Thoracic aorta (tissue), 2 donors: ENCODE data around the gene MOGAT1. TPM values are rescaled to one million over a fixed set of nuclear protein-coding genes. Genes with fewer than 3 reads are reported as not detected.

ENCODE experiments used
- ATAC-seq: fragments of 150-250 bp; one replicate; pipeline ENCODE4 v1.8.0; 2017; ENCODE audit warnings: low read depth; ENCODE audit not compliant: insufficient number of reproducible peaks, low FRiP score
- DNase-seq: peaks from one replicate; pipeline ENCODE4 v3.0.0-alpha.2; 2020; ENCODE audit warnings: low spot score
- H3K27ac ChIP-seq, 2 donors: fragments of 200-600 bp; sonication (generic); 1 replicate in 1 of 2; 2 replicates in 1 of 2; pipeline ENCODE4 v1.5.1; 2016; ENCODE audit warnings: mild to moderate bottlenecking in 2 of 2, moderate library complexity in 2 of 2
- H3K27me3 ChIP-seq: fragments of 200-600 bp; sonication (generic); replicated peaks from 2 replicates; pipeline ENCODE4 v1.6.0; 2016; ENCODE audit warnings: mild to moderate bottlenecking; ENCODE audit not compliant: insufficient read depth
- H3K36me3 ChIP-seq: fragments of 200-600 bp; sonication (generic); one replicate; pipeline ENCODE4 v1.5.1; 2016
- H3K4me1 ChIP-seq, 2 donors: fragments of 200-600 bp; sonication (generic); 1 replicate in 1 of 2; 2 replicates in 1 of 2; pipeline versions ENCODE4 v1.5.1 to v1.6.0; 2016; ENCODE audit warnings: low read depth in 2 of 2, mild to moderate bottlenecking in 1 of 2; ENCODE audit not compliant: control insufficient read depth in 1 of 2
- H3K4me3 ChIP-seq: fragments of 200-600 bp; sonication (generic); 2 replicates; pipeline ENCODE4 v1.5.1; 2016; ENCODE audit warnings: mild to moderate bottlenecking
- H3K9me3 ChIP-seq: fragments of 200-600 bp; sonication (generic); 2 replicates; pipeline ENCODE4 v1.5.1; 2016
- total RNA-seq, 2 donors: library from RNA; depleted of rRNA; stranded (reverse); fragments of >200 nt; gene quantifications; one replicate each; pipeline versions ENCODE4 v1.1.0 to v1.2.3, GENCODE V29; 2016
- TF ChIP-seq, protein P1 (sequence below): fragments of 200-600 bp; sonication (generic); IDR thresholded peaks from one replicate; pipeline ENCODE4 v1.5.1; 2019; ENCODE audit warnings: antibody characterized with exemption

MOGAT1 gene, protein sequence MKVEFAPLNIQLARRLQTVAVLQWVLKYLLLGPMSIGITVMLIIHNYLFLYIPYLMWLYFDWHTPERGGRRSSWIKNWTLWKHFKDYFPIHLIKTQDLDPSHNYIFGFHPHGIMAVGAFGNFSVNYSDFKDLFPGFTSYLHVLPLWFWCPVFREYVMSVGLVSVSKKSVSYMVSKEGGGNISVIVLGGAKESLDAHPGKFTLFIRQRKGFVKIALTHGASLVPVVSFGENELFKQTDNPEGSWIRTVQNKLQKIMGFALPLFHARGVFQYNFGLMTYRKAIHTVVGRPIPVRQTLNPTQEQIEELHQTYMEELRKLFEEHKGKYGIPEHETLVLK
- not detected for total RNA-seq

DNA sequence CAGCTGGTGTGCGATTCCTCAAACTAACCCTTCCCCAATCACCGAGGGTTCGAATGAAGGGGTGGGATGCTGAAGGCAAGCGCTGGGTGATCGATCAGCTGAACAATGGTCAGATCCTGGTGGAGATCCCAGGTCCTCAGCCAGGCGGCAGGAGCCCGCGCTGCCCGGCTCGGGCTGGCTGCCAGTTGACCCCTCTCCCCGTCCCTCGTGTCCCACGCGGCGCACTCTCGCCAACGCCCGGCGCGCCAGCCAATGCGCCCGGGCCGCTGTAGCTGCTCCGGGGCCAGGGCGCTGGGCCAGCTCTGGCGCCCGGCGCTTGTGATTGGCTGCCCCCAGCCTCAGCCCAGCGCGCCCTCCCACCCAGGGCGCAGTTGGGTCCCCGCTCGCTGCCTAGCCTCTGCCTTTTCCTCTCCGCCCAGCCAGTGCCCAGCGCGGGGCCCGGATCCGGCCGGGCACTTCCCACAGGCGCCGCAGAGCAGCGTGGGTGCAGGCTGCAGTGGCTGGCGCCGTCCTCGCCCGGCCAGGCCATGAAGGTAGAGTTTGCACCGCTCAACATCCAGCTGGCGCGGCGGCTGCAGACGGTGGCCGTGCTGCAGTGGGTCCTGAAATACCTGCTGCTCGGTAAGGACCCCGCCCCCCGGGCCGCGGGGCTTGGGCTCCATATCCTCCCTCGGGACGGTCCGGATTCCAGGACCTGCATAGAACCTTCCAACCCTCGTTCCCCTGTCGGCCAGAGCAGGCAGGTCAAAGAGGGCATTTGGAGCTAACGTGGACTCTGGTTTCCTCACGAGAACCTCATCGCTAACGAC, at the start of gene MOGAT1:
TSS of gene MOGAT1 (plus strand) at position 400 of the 809 bp plus-strand sequence. CDS start at position 528, 128 bp downstream.
- Histone ChIP-seq H3K9me3 (no peaks in the 10 kb centered on the region), H3K4me3 (peak within 1 kb of the TSS; percentile 71), H3K27me3 (no peaks in the 10 kb centered on the region), H3K36me3 (no peaks in the 10 kb centered on the region), H3K27ac (no peak within 1 kb of the TSS), H3K4me1 (peaks cover 0 to 5% of the 10 kb centered on the region in 2 donors)
- no peak for DNase-seq
- ATAC-seq: peak; percentile 24
- TF ChIP-seq, protein P1, sequence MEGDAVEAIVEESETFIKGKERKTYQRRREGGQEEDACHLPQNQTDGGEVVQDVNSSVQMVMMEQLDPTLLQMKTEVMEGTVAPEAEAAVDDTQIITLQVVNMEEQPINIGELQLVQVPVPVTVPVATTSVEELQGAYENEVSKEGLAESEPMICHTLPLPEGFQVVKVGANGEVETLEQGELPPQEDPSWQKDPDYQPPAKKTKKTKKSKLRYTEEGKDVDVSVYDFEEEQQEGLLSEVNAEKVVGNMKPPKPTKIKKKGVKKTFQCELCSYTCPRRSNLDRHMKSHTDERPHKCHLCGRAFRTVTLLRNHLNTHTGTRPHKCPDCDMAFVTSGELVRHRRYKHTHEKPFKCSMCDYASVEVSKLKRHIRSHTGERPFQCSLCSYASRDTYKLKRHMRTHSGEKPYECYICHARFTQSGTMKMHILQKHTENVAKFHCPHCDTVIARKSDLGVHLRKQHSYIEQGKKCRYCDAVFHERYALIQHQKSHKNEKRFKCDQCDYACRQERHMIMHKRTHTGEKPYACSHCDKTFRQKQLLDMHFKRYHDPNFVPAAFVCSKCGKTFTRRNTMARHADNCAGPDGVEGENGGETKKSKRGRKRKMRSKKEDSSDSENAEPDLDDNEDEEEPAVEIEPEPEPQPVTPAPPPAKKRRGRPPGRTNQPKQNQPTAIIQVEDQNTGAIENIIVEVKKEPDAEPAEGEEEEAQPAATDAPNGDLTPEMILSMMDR: peak; percentile 27

DNA sequence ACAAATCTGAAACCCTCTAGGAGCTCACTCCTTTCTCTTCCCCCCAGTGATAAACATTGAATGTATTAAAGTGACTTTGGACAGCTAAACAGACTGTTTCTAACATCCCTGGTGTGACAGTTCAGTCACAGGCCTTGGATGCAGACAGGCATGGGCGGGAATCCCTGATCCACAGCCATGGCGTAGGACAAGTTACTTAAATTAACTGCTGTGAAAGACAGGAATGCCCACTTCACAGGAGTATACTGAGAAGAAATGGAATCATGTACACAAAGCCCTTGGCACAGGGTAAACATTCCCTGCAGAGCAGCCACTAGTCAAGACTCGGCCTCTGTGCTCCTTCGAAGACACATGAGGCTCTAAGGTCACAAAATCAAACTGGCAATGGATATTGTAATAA, 49.6 kb upstream of the MOGAT1 start:
- H3K9me3 ChIP-seq: no peaks in the 10 kb centered on the region
- TF ChIP-seq, protein P1: no peak
- no peak overlapping the region for H3K27ac ChIP-seq
- H3K36me3 ChIP-seq: peaks cover 33% of the 10 kb centered on the region
- DNase-seq (no peak), ATAC-seq (no peak)
- H3K27me3 ChIP-seq: no peaks in the 10 kb centered on the region
- H3K4me3 ChIP-seq: no peak overlapping the region
- no peaks in the 10 kb centered on the region for H3K4me1 ChIP-seq

DNA sequence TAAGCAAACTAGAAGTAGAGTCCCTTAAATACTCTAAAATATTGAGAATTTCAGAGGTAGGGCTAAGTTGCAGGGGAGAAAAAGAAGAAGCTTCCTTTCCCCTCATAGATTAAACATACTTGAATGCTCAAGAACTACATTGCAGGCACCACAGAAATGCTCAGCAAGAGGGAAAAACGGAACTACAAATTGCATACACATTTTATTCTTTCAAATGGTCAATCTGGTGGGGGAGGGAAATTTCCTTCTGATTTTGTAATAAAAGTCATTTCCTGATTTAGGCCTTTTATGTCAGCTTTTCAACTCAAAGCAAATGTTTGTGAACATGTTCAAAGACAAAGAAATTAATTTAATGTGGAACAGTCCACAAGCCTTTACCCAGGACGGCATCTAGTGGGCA, 48.5 kb upstream of the MOGAT1 start:
- peaks cover 33% of the 10 kb centered on the region for H3K36me3 ChIP-seq
- no peak overlapping the region for H3K27ac ChIP-seq
- H3K9me3 ChIP-seq: no peaks in the 10 kb centered on the region
- H3K27me3 ChIP-seq: no peaks in the 10 kb centered on the region
- H3K4me1 ChIP-seq: no peaks in the 10 kb centered on the region
- DNase-seq (no peak), ATAC-seq (no peak)
- H3K4me3 ChIP-seq: no peak overlapping the region
- TF ChIP-seq, protein P1: no peak

DNA sequence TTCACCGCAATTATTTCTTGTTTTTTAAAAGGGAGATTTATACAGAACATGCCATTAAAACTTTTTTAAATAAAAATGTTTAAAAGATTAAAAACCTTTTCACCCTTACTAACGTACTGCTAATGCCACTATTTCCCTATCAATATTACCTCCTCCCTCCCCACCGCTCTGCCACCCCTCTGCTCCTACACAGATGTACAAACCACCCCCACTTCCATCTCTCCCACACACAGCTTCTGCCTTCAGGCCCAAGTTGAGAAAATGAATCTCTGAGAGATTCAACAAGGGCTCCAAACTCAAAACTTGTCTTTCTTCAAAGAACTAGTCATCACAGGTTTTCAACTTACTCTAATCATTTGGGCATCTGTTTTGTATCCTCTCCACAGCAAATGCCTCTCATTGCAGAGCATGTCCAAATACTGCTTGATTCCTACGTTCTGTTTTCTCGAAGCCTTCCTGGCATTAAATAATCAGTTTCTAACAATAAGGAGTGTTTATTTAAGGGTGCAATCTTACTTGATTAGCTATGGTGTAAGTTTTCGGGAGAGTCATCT, 47.6 kb upstream of the MOGAT1 start:
- DNase-seq (no peak), ATAC-seq (no peak)
- peaks cover 33% of the 10 kb centered on the region for H3K36me3 ChIP-seq
- H3K27me3 ChIP-seq: no peaks in the 10 kb centered on the region
- TF ChIP-seq, protein P1: no peak
- H3K9me3 ChIP-seq: no peaks in the 10 kb centered on the region
- H3K4me3 ChIP-seq: no peak overlapping the region
- no peaks in the 10 kb centered on the region for H3K4me1 ChIP-seq
- H3K27ac ChIP-seq: no peak overlapping the region

DNA sequence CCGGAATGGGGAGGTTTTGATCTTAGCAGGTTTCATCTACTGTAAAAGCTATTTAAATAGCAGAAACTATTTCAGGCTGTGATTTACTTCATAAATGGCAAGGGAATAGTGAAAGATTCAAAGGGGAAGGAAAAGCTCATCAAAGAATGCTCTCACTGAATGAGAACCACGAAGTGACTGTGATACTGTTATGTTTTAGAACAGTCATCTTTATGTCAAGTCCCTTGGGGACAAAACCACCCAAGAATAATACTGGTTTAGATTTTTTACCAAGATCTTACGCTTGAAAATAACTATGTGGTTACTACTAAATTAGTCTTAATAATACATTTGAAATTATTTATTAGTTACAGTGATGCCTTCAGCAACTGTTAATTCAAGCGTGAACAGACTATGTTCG, 43.7 kb upstream of the MOGAT1 start:
- no peak for DNase-seq
- no peak for ATAC-seq
- H3K27me3 ChIP-seq: no peaks in the 10 kb centered on the region
- H3K4me3 ChIP-seq: no peak overlapping the region
- TF ChIP-seq, protein P1: no peak
- no peaks in the 10 kb centered on the region for H3K9me3 ChIP-seq
- H3K27ac ChIP-seq: no peak overlapping the region
- no peaks in the 10 kb centered on the region for H3K4me1 ChIP-seq
- H3K36me3 ChIP-seq: peaks cover 40% of the 10 kb centered on the region
